Right atrium auricular region (tissue), 2 donors: ENCODE results near the gene NTSR1. TPM values are rescaled to one million over a fixed set of nuclear protein-coding genes. Genes with fewer than 3 reads are reported as not detected.

ENCODE experiments used
- DNase-seq: peaks from one replicate; pipeline ENCODE4 v3.0.0-alpha.2; 2019; ENCODE audit warnings: low spot score
- H3K27ac ChIP-seq, 2 donors: fragments of 200-600 bp; sonication (generic); 1 replicate in 1 of 2; 2 replicates in 1 of 2; pipeline ENCODE4 v1.5.1; 2016 to 2019
- H3K27me3 ChIP-seq, 2 donors: fragments of 200-600 bp; sonication (generic); one replicate each; pipeline versions ENCODE4 v1.5.1 to v1.6.0; 2017 to 2019
- H3K36me3 ChIP-seq: fragments of 200-600 bp; sonication (generic); one replicate; pipeline ENCODE4 v1.5.1; 2016
- H3K4me1 ChIP-seq, 2 donors: fragments of 200-600 bp; sonication (generic); one replicate each; pipeline versions ENCODE4 v1.5.1 to v1.6.0; 2017 to 2019
- H3K4me3 ChIP-seq, 2 donors: fragments of 200-600 bp; sonication (generic); 1 replicate in 1 of 2; 2 replicates in 1 of 2; pipeline ENCODE4 v1.5.1; 2017 to 2019; ENCODE audit warnings: mild to moderate bottlenecking in 1 of 2, moderate library complexity in 1 of 2
- H3K9me3 ChIP-seq, 2 donors: fragments of 200-600 bp; sonication (generic); one replicate each; pipeline ENCODE4 v1.5.1; 2019
- total RNA-seq, 2 donors: library from RNA; depleted of rRNA; stranded (reverse); fragments of >200 nt; gene quantifications; one replicate each; pipeline ENCODE4 v1.1.0, GENCODE V29; 2016
- TF ChIP-seq, protein P1 (sequence below), 2 donors: fragments of 200-600 bp; sonication (generic); IDR thresholded peaks; one replicate each; pipeline ENCODE4 v1.5.1; 2019; ENCODE audit warnings: antibody characterized with exemption in 2 of 2

NTSR1 gene
- total RNA-seq, 2 donors from 2014 or later: 0.43 TPM; not detected in 1

DNA sequence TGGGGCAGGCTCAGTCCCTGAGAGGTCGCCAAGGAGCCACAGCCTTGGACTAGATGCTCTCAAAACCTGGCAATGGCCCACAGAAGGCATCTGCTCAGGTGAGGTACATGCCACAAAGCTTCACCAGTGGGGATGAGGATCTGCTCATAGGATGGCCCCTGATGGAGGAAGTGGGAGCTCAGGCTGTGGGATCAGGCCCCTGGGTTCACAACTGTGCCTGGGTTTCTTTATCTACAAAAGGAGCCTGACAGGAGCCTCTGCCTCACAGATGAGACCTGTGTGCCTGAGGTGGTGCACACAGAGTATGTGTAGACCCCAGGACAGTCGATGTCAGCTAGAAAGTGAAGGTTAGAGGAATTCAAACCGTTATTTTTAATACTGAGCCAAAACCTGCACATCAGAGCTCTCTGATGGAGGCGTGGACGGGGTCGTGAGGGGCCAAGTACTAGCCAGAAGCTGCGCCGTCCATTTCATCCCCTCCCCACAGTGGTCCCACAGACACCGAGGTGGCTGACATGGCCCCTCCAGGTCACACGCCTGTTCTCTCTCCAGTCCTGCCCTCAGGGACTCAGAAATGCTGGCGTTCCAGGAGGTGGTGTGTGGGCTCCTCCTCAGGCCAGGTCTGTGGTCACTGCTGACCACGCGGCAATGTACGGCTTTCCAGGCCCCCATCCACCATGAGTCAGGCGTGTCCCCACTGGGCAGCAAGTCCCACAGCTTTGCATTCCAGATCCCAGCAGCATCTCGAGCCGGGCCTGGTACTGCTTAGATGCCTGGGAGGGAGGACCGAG lies 33.3 kb downstream of the NTSR1 start:
- no peak for DNase-seq
- H3K36me3 ChIP-seq: no peaks in the 10 kb centered on the region
- TF ChIP-seq, protein P1, sequence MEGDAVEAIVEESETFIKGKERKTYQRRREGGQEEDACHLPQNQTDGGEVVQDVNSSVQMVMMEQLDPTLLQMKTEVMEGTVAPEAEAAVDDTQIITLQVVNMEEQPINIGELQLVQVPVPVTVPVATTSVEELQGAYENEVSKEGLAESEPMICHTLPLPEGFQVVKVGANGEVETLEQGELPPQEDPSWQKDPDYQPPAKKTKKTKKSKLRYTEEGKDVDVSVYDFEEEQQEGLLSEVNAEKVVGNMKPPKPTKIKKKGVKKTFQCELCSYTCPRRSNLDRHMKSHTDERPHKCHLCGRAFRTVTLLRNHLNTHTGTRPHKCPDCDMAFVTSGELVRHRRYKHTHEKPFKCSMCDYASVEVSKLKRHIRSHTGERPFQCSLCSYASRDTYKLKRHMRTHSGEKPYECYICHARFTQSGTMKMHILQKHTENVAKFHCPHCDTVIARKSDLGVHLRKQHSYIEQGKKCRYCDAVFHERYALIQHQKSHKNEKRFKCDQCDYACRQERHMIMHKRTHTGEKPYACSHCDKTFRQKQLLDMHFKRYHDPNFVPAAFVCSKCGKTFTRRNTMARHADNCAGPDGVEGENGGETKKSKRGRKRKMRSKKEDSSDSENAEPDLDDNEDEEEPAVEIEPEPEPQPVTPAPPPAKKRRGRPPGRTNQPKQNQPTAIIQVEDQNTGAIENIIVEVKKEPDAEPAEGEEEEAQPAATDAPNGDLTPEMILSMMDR (IDR thresholded peaks at IDR 0.05): no peak
- no peaks in the 10 kb centered on the region for H3K27me3 ChIP-seq
- no peaks in the 10 kb centered on the region for H3K9me3 ChIP-seq
- H3K4me3 ChIP-seq: no peak overlapping the region
- no peak overlapping the region for H3K27ac ChIP-seq
- H3K4me1 ChIP-seq: peaks cover 0 to 17% of the 10 kb centered on the region in 2 donors

DNA sequence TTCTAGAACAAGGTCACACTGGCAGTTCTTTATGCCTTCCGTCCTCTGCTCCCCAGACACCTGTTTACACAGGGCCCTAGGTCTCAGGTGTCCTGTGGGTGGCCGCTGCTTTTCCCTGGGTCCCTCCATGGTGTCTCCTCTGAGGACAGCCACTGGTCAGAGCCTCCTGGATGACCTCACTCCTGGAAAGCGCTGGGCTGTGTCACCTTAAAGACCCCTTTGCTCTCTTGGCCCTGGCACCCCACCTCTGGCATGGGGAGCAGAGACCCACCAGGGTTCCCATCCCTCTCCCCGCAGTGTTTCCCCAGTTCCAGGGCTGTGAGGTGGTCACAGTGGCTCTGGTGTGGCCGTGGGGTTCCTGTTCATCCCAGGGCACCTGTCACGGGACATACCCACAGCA lies 33.9 kb downstream of the NTSR1 start:
- no peak overlapping the region for H3K27ac ChIP-seq
- H3K27me3 ChIP-seq: no peaks in the 10 kb centered on the region
- TF ChIP-seq, protein P1 (IDR thresholded peaks at IDR 0.05): no peak
- no peaks in the 10 kb centered on the region for H3K36me3 ChIP-seq
- no peaks in the 10 kb centered on the region for H3K9me3 ChIP-seq
- H3K4me3 ChIP-seq: no peak overlapping the region
- peaks cover 0 to 17% of the 10 kb centered on the region in 2 donors for H3K4me1 ChIP-seq
- no peak for DNase-seq

DNA sequence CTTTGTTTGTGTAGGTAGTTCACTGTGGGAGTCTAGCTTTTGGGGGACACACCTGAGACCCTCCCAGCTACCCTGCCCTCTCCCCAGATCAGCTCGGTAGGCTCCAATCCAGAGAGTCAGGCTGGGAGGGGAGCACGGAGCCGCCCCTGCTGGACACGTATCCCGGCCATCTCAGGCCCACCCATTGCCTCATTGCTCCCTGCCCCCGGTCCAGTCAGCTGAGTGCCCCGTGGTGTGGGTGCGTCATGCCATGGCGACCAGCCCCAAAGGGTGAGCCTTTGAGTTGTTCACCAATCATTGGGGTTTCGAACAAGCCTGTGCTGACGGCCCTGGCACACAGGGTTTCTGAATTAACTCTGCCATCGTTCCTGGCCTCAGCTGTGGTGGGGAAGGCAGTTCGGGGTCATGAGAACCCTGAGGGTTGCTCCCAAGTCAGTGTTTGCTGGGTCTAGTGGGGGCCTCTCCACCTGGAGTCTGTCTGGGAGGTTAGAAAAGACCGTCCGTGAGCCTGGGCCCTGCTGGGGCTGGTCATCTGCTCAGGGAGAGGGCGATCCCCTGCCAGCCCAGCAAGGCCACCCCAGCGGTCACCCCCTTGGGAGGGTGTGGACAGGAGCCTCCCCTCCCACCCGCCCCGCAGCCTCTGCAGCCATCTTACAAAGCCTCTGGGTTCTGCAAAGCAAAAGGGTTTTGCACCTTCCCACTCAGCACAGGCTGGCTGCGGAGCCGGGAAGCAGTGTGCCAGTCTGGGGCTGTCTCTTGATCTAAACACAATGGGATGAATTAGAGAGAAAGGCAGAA lies 34.5 kb downstream of the NTSR1 start:
- Histone ChIP-seq H3K27ac (no peak overlapping the region), H3K27me3 (no peaks in the 10 kb centered on the region)
- no peak for DNase-seq

DNA sequence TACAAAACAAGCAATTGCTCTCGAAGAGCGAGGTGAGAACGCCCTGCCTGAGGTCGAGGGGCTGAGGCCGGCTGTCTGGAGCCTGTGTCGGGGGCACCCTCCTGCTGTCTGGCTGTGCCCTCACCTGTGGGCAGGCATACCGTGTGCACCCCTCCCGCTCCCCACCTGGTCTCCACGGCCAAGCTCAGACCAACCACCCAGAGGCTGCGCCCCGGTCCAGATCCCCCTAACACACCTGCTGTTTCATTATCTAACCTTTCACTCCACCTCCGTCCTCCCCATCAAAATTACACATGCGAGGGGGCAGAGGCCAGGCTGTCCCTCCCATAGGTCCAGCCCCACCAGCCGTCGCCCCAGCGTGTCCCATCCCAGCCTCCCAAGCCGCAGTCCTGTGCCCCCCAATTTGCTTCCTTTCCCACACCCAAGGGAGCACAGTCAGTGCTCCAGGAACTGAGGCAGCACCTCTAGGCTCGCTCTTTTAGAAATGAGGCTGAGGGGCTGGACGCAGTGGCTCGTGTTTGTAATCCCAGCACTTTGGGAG lies 35.2 kb downstream of the NTSR1 start:
- TF ChIP-seq, protein P1 (IDR thresholded peaks at IDR 0.05): no peak
- Histone ChIP-seq H3K27ac (no peak overlapping the region), H3K36me3 (no peaks in the 10 kb centered on the region), H3K27me3 (no peaks in the 10 kb centered on the region), H3K4me3 (no peak overlapping the region), H3K4me1 (peaks cover 0 to 17% of the 10 kb centered on the region in 2 donors), H3K9me3 (no peaks in the 10 kb centered on the region)
- no peak for DNase-seq

More for the DNA sequence above, 34.5 kb downstream of the NTSR1 start:
- H3K9me3 ChIP-seq: no peaks in the 10 kb centered on the region
- peaks cover 0 to 17% of the 10 kb centered on the region in 2 donors for H3K4me1 ChIP-seq
- H3K36me3 ChIP-seq: no peaks in the 10 kb centered on the region
- TF ChIP-seq, protein P1 (IDR thresholded peaks at IDR 0.05): no peak
- no peak overlapping the region for H3K4me3 ChIP-seq

DNA sequence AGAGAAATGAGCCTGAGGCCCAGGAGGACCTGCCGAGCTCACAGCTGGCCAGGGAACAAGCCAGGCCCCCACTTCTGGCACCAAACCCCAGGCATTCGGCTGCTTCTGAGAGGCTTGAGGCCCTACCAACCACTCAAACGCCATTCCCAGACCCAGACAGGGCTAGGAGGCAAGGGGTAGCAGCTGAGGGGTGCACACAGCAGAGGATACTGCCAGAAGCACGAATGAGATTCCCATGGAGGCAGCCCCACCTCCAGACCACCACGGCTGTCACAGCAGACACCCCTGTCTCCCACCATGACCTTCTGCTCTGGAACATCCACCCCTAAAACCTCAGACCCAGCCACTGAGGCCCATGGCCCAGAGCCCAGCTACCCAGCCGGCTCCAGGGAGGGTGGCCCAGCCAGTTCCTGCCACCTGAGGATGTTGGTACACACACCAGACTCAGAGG lies 36.1 kb downstream of the NTSR1 start:
- TF ChIP-seq, protein P1 (IDR thresholded peaks at IDR 0.05): no peak
- DNase-seq: no peak

More for the DNA sequence above, 36.1 kb downstream of the NTSR1 start:
- Histone ChIP-seq H3K27ac (no peak overlapping the region), H3K4me1 (peaks cover 0 to 13% of the 10 kb centered on the region in 2 donors), H3K27me3 (no peaks in the 10 kb centered on the region), H3K4me3 (no peak overlapping the region), H3K9me3 (no peaks in the 10 kb centered on the region), H3K36me3 (no peaks in the 10 kb centered on the region)
